Testis (tissue), 2 donors: Measurements from ENCODE around the gene OLA1.

Source experiments
- POLR2A ChIP-seq: fragments of 450-650 bp; IDR thresholded peaks from one replicate; pipeline ENCODE4 v1.6.1; 2017; ENCODE audit warnings: antibody characterized with exemption, mild to moderate bottlenecking, moderate library complexity
- TF ChIP-seq, protein P1 (sequence below), 3 experiments: fragments of 450-650 bp in 2 of 3; fragments of 200-600 bp in 1 of 3; sonication (generic) in 1 of 3; IDR thresholded peaks; one replicate each; pipeline ENCODE4 v1.5.1; 2016 to 2019; ENCODE audit warnings: antibody characterized with exemption in 3 of 3, mild to moderate bottlenecking in 2 of 3, moderate library complexity in 1 of 3

DNA sequence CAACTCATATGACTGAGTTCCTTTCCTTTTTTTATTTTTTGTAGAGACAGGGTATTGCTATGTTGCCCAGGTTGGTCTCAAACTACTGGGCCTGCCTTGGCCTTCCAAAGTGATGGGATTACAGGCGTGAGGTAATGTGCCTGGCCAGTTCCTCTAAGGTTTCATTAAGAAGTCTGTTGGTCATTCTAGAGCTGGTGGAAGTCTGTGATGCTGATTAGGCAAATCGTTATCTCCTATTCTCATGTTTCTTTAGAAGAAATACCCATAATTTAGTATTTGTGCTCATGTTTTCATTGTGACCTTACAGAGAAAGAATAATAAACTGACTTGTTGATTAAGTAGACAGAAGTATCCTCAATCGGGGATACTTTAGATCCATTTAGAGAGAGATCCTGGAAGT lies 177.0 kb downstream of the OLA1 start:
- no peak for TF ChIP-seq POLR2A
- TF ChIP-seq, protein P1, sequence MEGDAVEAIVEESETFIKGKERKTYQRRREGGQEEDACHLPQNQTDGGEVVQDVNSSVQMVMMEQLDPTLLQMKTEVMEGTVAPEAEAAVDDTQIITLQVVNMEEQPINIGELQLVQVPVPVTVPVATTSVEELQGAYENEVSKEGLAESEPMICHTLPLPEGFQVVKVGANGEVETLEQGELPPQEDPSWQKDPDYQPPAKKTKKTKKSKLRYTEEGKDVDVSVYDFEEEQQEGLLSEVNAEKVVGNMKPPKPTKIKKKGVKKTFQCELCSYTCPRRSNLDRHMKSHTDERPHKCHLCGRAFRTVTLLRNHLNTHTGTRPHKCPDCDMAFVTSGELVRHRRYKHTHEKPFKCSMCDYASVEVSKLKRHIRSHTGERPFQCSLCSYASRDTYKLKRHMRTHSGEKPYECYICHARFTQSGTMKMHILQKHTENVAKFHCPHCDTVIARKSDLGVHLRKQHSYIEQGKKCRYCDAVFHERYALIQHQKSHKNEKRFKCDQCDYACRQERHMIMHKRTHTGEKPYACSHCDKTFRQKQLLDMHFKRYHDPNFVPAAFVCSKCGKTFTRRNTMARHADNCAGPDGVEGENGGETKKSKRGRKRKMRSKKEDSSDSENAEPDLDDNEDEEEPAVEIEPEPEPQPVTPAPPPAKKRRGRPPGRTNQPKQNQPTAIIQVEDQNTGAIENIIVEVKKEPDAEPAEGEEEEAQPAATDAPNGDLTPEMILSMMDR (IDR thresholded peaks at IDR 0.05), result no peak
